Measurements from ENCODE around the gene EIF4G1. TPM values are rescaled to one million over a fixed set of nuclear protein-coding genes. Genes with fewer than 3 reads are reported as not detected.

Gene EIF4G1
- total and polyA plus RNA-seq, 2 of the 4 experiments (the other 2 are of a cell fraction), result 225 to 274 TPM

DNA sequence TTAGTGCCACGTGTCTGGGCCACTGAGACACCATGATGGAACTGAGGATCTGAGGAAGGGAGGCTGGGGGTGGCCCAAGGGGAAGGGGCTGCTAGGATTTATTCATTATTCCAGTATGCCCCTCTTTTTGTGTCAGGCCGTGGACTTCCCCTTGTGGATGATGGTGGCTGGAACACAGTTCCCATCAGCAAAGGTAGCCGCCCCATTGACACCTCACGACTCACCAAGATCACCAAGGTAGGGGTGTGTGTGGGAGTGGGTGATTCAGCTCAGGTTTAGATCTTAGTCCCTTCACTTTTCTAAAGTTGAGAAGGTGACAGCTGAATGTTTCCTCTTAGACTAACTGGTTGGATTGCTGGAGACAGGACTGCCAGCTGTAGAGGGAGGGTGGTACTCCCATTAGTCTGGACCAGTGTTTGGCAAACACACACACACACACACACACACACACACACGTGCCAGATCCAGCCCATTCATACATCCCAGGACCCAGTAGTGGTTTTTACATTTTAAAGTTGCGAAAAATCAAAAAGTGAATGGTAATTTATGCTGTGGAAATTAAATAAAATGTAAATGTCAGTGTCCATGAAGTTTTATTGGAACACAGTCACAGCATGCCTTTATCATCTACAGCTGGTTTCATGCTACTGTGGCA is 11.4 kb downstream of the EIF4G1 start:
- Histone ChIP-seq H2BK5ac (ENCODE audit: low read depth, low read length, poor library complexity, severe bottlenecking) (no peak overlapping the region), H3K9me3 (ENCODE audit: control insufficient read depth, insufficient read depth, low read length) (no peaks in the 10 kb centered on the region), H3K27me3 (ENCODE audit: control insufficient read depth, insufficient read depth, low read length) (no peaks in the 10 kb centered on the region), H3K4me2 (ENCODE audit: low read depth, low read length) (no peak overlapping the region), H3K4ac (ENCODE audit: low read depth, low read length) (no peak overlapping the region), H3K9ac (ENCODE audit: low read depth, low read length) (no peak overlapping the region), H2AFZ (replicated peaks; ENCODE audit: low read length, poor library complexity) (peak overlapping the region; percentile 6), H3K79me1 (ENCODE audit: low read depth in 1 of 2, low read length in 2 of 2) (peaks cover 40 to 78% of the 10 kb centered on the region in 2 experiments), H2AK9ac (replicated peaks; ENCODE audit: low read depth, low read length, poor library complexity) (no peak overlapping the region), H3K36me3 (ENCODE audit: control insufficient read depth, insufficient read depth, low read length) (peaks cover 85% of the 10 kb centered on the region), H2BK20ac (ENCODE audit: low read depth, low read length) (no peak overlapping the region), H4K5ac (ENCODE audit: low read depth, low read length) (no peak overlapping the region), H3K4me3 (ENCODE audit: insufficient read depth, low read depth, low read length) (no peak overlapping the region), H2AK5ac (ENCODE audit: low read depth, low read length) (no peak overlapping the region), H4K8ac (ENCODE audit: low read depth in 2 of 2, low read length in 2 of 2) (no peak overlapping the region), H2BK15ac (ENCODE audit: low read depth, low read length) (no peak overlapping the region), H3K23ac (ENCODE audit: low read depth, low read length) (no peak overlapping the region), H3K9me1 (ENCODE audit: insufficient read depth, low read length) (peaks cover 22% of the 10 kb centered on the region; the same call in 1 of the 2 replicates), H3K27ac (ENCODE audit: insufficient read depth, low read length) (no peak overlapping the region), H3K4me1 (ENCODE audit: control insufficient read depth, insufficient read depth, low read length) (no peaks in the 10 kb centered on the region), H3K56ac (ENCODE audit: extremely low read depth, insufficient read depth, low read length) (no peak overlapping the region), H2BK120ac (ENCODE audit: low read depth, low read length) (no peak overlapping the region), H4K20me1 (ENCODE audit: insufficient read depth, low read length) (peaks cover 71% of the 10 kb centered on the region), H3K18ac (ENCODE audit: low read depth, low read length) (no peak overlapping the region), H4K91ac (ENCODE audit: insufficient read depth, low read depth, low read length) (no peak overlapping the region), H3K14ac (replicated peaks; ENCODE audit: low read depth, low read length) (no peak overlapping the region)
- BruUV-seq (replicated peaks), result no TSS peak
- intact Hi-C loops (cut with micrococcal nuclease), result no loop called here
- in situ Hi-C loops (cut with MboI; ENCODE audit: low sequenced_read_pairs), result no loop called here
- ATAC-seq (ENCODE audit: low read depth) (no peak), DNase-seq (no peak)
- ChIA-PET CTCF (interaction anchor here (1.0 kb wide), 1 partner anchor 13 kb away, joined by 6 read pairs; no protein-coding TSS in a partner anchor), POLR2A (ENCODE audit: unreplicated experiment) (no interaction called here)
- WGBS, 2 experiments (ENCODE audit: extremely low coverage in 2 of 2, insufficient read length in 1 of 2), result no CpG with 5 or more reads among the region's 6 CpGs
- dilution Hi-C loops (cut with HindIII; ENCODE audit: low sequenced_read_pairs, unreplicated experiment), result no loop called here
- TF ChIP-seq NFE2L2 (IDR thresholded peaks at IDR 0.05; ENCODE audit: low read depth, low read length) (no peak), CHD1 (IDR thresholded peaks at IDR 0.05; ENCODE audit: low read depth, low read length) (no peak), MXI1 (IDR thresholded peaks at IDR 0.05; ENCODE audit: borderline replicate concordance, low read depth, low read length) (no peak), MAZ (IDR thresholded peaks at IDR 0.05; ENCODE audit: borderline replicate concordance, low read depth, low read length) (no peak), RCOR1 (IDR thresholded peaks at IDR 0.05; ENCODE audit: insufficient replicate concordance, low read length) (no peak), FOS (IDR thresholded peaks at IDR 0.05; ENCODE audit: low read depth, low read length) (no peak), POLR2A (IDR thresholded peaks at IDR 0.05; ENCODE audit: low read depth, low read length) (no peak), RFX5 (IDR thresholded peaks at IDR 0.05; ENCODE audit: low read depth, low read length) (no peak), BHLHE40 (IDR thresholded peaks at IDR 0.05; ENCODE audit: low read depth, low read length) (no peak), MAFK (IDR thresholded peaks at IDR 0.05; ENCODE audit: low read depth, low read length) (no peak), SMC3 (IDR thresholded peaks at IDR 0.05; ENCODE audit: low read depth, low read length) (no peak), CEBPB (IDR thresholded peaks at IDR 0.05; ENCODE audit: low read depth, low read length) (no peak)
- TF ChIP-seq, protein P1, sequence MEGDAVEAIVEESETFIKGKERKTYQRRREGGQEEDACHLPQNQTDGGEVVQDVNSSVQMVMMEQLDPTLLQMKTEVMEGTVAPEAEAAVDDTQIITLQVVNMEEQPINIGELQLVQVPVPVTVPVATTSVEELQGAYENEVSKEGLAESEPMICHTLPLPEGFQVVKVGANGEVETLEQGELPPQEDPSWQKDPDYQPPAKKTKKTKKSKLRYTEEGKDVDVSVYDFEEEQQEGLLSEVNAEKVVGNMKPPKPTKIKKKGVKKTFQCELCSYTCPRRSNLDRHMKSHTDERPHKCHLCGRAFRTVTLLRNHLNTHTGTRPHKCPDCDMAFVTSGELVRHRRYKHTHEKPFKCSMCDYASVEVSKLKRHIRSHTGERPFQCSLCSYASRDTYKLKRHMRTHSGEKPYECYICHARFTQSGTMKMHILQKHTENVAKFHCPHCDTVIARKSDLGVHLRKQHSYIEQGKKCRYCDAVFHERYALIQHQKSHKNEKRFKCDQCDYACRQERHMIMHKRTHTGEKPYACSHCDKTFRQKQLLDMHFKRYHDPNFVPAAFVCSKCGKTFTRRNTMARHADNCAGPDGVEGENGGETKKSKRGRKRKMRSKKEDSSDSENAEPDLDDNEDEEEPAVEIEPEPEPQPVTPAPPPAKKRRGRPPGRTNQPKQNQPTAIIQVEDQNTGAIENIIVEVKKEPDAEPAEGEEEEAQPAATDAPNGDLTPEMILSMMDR (conservative IDR thresholded peaks at IDR 0.05; ENCODE audit: low read depth, low read length), result no peak
- TF ChIP-seq, protein P2, sequence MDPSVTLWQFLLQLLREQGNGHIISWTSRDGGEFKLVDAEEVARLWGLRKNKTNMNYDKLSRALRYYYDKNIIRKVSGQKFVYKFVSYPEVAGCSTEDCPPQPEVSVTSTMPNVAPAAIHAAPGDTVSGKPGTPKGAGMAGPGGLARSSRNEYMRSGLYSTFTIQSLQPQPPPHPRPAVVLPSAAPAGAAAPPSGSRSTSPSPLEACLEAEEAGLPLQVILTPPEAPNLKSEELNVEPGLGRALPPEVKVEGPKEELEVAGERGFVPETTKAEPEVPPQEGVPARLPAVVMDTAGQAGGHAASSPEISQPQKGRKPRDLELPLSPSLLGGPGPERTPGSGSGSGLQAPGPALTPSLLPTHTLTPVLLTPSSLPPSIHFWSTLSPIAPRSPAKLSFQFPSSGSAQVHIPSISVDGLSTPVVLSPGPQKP (IDR thresholded peaks at IDR 0.05; ENCODE audit: borderline replicate concordance, low read depth, low read length), result no peak

All from IMR-90 (cell line).